Uterus (tissue), 2 donors: ENCODE results near the gene FAM184B.

ENCODE experiments used
- POLR2A ChIP-seq, 2 donors: fragments of 450-650 bp; IDR thresholded peaks; one replicate each; pipeline ENCODE4 v1.6.1; 2016; ENCODE audit warnings: antibody characterized with exemption in 2 of 2, mild to moderate bottlenecking in 1 of 2, moderate library complexity in 1 of 2
- TF ChIP-seq, protein P1 (sequence below), 4 experiments: fragments of 200-600 bp in 2 of 4; fragments of 450-650 bp in 2 of 4; sonication (generic) in 2 of 4; IDR thresholded peaks; one replicate each; pipeline ENCODE4 v1.5.1; 2016 to 2019; ENCODE audit warnings: antibody characterized with exemption in 4 of 4, mild to moderate bottlenecking in 2 of 4, moderate library complexity in 1 of 4

DNA sequence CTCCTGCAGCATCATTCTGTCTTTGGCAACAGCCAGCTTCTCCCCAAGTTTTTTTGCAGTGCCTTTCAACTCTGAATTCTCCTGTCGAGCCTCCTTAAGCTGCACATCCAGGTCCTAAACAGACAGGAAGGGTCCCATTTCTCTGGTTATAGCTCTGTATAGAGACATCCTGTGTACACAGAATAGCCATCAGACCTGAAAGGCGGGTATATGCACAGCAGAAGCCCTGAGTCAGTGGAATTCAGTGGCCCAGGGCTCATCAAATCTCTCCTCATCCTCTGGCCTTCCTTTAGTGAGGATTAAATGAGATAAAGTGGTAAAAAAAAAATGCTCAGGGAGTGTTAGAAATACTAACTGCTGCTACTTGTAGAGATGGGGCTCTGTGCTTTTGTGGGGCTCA, 73.8 kb downstream of the FAM184B start:
- no peak for TF ChIP-seq POLR2A (IDR thresholded peaks at IDR 0.05)
- TF ChIP-seq, protein P1, sequence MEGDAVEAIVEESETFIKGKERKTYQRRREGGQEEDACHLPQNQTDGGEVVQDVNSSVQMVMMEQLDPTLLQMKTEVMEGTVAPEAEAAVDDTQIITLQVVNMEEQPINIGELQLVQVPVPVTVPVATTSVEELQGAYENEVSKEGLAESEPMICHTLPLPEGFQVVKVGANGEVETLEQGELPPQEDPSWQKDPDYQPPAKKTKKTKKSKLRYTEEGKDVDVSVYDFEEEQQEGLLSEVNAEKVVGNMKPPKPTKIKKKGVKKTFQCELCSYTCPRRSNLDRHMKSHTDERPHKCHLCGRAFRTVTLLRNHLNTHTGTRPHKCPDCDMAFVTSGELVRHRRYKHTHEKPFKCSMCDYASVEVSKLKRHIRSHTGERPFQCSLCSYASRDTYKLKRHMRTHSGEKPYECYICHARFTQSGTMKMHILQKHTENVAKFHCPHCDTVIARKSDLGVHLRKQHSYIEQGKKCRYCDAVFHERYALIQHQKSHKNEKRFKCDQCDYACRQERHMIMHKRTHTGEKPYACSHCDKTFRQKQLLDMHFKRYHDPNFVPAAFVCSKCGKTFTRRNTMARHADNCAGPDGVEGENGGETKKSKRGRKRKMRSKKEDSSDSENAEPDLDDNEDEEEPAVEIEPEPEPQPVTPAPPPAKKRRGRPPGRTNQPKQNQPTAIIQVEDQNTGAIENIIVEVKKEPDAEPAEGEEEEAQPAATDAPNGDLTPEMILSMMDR (IDR thresholded peaks at IDR 0.05), result no peak
